HG03139 (cell line): Measurements from ENCODE around the gene CELSR1.
"Not testable (repeated sequence)": the region's sequence is repeated elsewhere in the genome, so short reads cannot be mapped to it uniquely, and the experiment has no call there.

ENCODE experiments used
- ATAC-seq: cut with Tn5 transposase; IDR thresholded peaks from one replicate; pipeline ENCODE4 v1.9.1; 2021; ENCODE audit not compliant: unreplicated experiment

Gene CELSR1

GRCh38 chr22:46515208-46516111 lies 22.0 kb downstream of the CELSR1 start:
- ATAC-seq, result no peak

- no peak for ATAC-seq
Observed at GRCh38 chr22:46514592-46515207, 22.7 kb downstream of the CELSR1 start.

GRCh38 chr22:46513908-46514550 lies 23.4 kb downstream of the CELSR1 start:
- ATAC-seq, result no peak

GRCh38 chr22:46512683-46513082 lies 24.7 kb downstream of the CELSR1 start:
- no peak for ATAC-seq

GRCh38 chr22:46512039-46512370 lies 25.4 kb downstream of the CELSR1 start:
- ATAC-seq, result no peak

GRCh38 chr22:46511151-46512038 lies 26.0 kb downstream of the CELSR1 start:
- ATAC-seq, result no peak

- no peak for ATAC-seq
Observed at GRCh38 chr22:46509416-46510089, 27.9 kb downstream of the CELSR1 start.

GRCh38 chr22:46508491-46508999 lies 28.9 kb downstream of the CELSR1 start:
- ATAC-seq, result no peak

GRCh38 chr22:46507451-46508425 lies 29.7 kb downstream of the CELSR1 start:
- no peak for ATAC-seq

- ATAC-seq, result no peak
Observed at GRCh38 chr22:46504584-46504983, 32.8 kb downstream of the CELSR1 start.

- no peak for ATAC-seq
Observed at GRCh38 chr22:46502440-46503175, 34.8 kb downstream of the CELSR1 start.

- ATAC-seq, result no peak
Observed at GRCh38 chr22:46501701-46502100, 35.7 kb downstream of the CELSR1 start.

GRCh38 chr22:46501265-46501664 lies 36.2 kb downstream of the CELSR1 start:
- ATAC-seq, result not testable (repeated sequence)

GRCh38 chr22:46500201-46500600 lies 37.2 kb downstream of the CELSR1 start:
- ATAC-seq, result no peak

GRCh38 chr22:46499805-46500189 lies 37.6 kb downstream of the CELSR1 start:
- ATAC-seq, result no peak

- ATAC-seq, result no peak
Observed at GRCh38 chr22:46491946-46492345, 45.5 kb downstream of the CELSR1 start.

GRCh38 chr22:46490538-46490937 lies 46.9 kb downstream of the CELSR1 start:
- ATAC-seq, result no peak

- ATAC-seq, result no peak
Observed at GRCh38 chr22:46486996-46487717, 50.3 kb downstream of the CELSR1 start.
